Mesenchymal stem cell (in vitro differentiated cells and primary cell): ENCODE measurements around the gene CEP128.

ENCODE experiments used
- DNase-seq: peaks from one replicate; pipeline ENCODE4 v3.0.0-alpha.2; 2013
- H2AFZ ChIP-seq: one replicate; pipeline ENCODE4 v1.6.1; 2013; ENCODE audit warnings: low read depth, mild to moderate bottlenecking, control low read depth, inconsistent platforms, low read length, moderate library complexity
- H2AK5ac ChIP-seq: 2 replicates; pipeline ENCODE4 v1.6.1; 2013; ENCODE audit warnings: low read length, moderate library complexity, mild to moderate bottlenecking, inconsistent platforms; ENCODE audit not compliant: severe bottlenecking
- H2BK120ac ChIP-seq: one replicate; pipeline ENCODE4 v1.6.1; 2013; ENCODE audit warnings: low read depth, mild to moderate bottlenecking, inconsistent platforms, low read length, moderate library complexity
- H2BK12ac ChIP-seq, 2 experiments: one replicate each; pipeline ENCODE4 v1.6.1; 2013; ENCODE audit warnings: inconsistent platforms in 2 of 2, low read length in 2 of 2, mild to moderate bottlenecking in 2 of 2, moderate library complexity in 2 of 2, control low read depth in 1 of 2
- H2BK15ac ChIP-seq: one replicate; pipeline ENCODE4 v1.6.1; 2013; ENCODE audit warnings: mild to moderate bottlenecking, low read depth, inconsistent platforms; ENCODE audit not compliant: poor library complexity, severe bottlenecking
- H2BK5ac ChIP-seq: 2 replicates; pipeline ENCODE4 v1.6.1; 2013; ENCODE audit warnings: low read depth, mild to moderate bottlenecking, low read length, control low read depth, inconsistent platforms; ENCODE audit not compliant: poor library complexity, severe bottlenecking
- H3K14ac ChIP-seq, 2 experiments: one replicate each; pipeline ENCODE4 v1.6.1; 2013; ENCODE audit warnings: inconsistent platforms in 2 of 2, low read length in 2 of 2, control low read depth in 1 of 2, mild to moderate bottlenecking in 1 of 2, moderate library complexity in 1 of 2
- H3K18ac ChIP-seq, 2 experiments: one replicate each; pipeline ENCODE4 v1.6.1; 2013; ENCODE audit warnings: inconsistent platforms in 2 of 2, low read length in 2 of 2, control low read depth in 1 of 2, low read depth in 1 of 2, mild to moderate bottlenecking in 1 of 2
- H3K23ac ChIP-seq, 2 experiments: one replicate each; pipeline ENCODE4 v1.6.1; 2013; ENCODE audit warnings: inconsistent platforms in 2 of 2, low read length in 2 of 2, mild to moderate bottlenecking in 2 of 2, moderate library complexity in 2 of 2, control low read depth in 1 of 2
- H3K27ac ChIP-seq: 2 replicates; pipeline ENCODE4 v1.5.1; 2013; ENCODE audit warnings: mild to moderate bottlenecking, moderate library complexity, low read length, control low read depth, inconsistent platforms; ENCODE audit not compliant: poor library complexity, severe bottlenecking
- H3K27me3 ChIP-seq, 2 experiments: 2 replicates each; pipeline versions ENCODE4 v1.6.1 to v1.7.0; 2013; ENCODE audit warnings: low read length in 2 of 2, mild to moderate bottlenecking in 2 of 2, moderate library complexity in 2 of 2, control low read depth in 1 of 2, inconsistent platforms in 1 of 2; ENCODE audit not compliant: control insufficient read depth in 1 of 2, insufficient read depth in 1 of 2
- H3K36me3 ChIP-seq, 2 experiments: 2 replicates each; pipeline versions ENCODE4 v1.6.1 to v1.7.0; 2013; ENCODE audit warnings: low read length in 2 of 2, control low read depth in 1 of 2, inconsistent platforms in 1 of 2, low read depth in 1 of 2, mild to moderate bottlenecking in 1 of 2; ENCODE audit not compliant: insufficient read depth in 2 of 2, control insufficient read depth in 1 of 2
- H3K4ac ChIP-seq, 2 experiments: one replicate each; pipeline ENCODE4 v1.6.1; 2013; ENCODE audit warnings: inconsistent platforms in 2 of 2, low read length in 2 of 2, mild to moderate bottlenecking in 2 of 2, moderate library complexity in 2 of 2, control low read depth in 1 of 2, low read depth in 1 of 2
- H3K4me1 ChIP-seq: 2 replicates; pipeline ENCODE4 v1.6.1; 2013; ENCODE audit warnings: low read depth, low read length, control low read depth; ENCODE audit not compliant: control insufficient read depth, insufficient read depth
- H3K4me2 ChIP-seq: 2 replicates; pipeline ENCODE4 v1.6.1; 2013; ENCODE audit warnings: low read length, mild to moderate bottlenecking, inconsistent platforms; ENCODE audit not compliant: poor library complexity, severe bottlenecking
- H3K4me3 ChIP-seq, 2 experiments: 2 replicates each; pipeline versions ENCODE4 v1.5.1 to v1.7.0; 2013; ENCODE audit warnings: low read length in 2 of 2, mild to moderate bottlenecking in 2 of 2, control low read depth in 1 of 2, low read depth in 1 of 2; ENCODE audit not compliant: insufficient read depth in 1 of 2
- H3K79me1 ChIP-seq: replicated peaks from 2 replicates; pipeline ENCODE4 v1.6.1; 2013; ENCODE audit warnings: mild to moderate bottlenecking, control low read depth, low read length, inconsistent platforms; ENCODE audit not compliant: poor library complexity, severe bottlenecking
- H3K9ac ChIP-seq: 2 replicates; pipeline ENCODE4 v1.7.0; 2013; ENCODE audit warnings: mild to moderate bottlenecking, low read length, moderate library complexity
- H3K9me3 ChIP-seq: 2 replicates; pipeline ENCODE4 v1.7.0; 2013; ENCODE audit warnings: mild to moderate bottlenecking, low read length; ENCODE audit not compliant: control insufficient read depth
- H4K8ac ChIP-seq: one replicate; pipeline ENCODE4 v1.6.1; 2013; ENCODE audit warnings: inconsistent platforms, mild to moderate bottlenecking, low read length, moderate library complexity
- H4K91ac ChIP-seq: one replicate; pipeline ENCODE4 v1.6.1; 2013; ENCODE audit warnings: mild to moderate bottlenecking, low read length, inconsistent platforms
- WGBS: methylation state at CpG from one replicate; pipeline ENCODE4 v1.1.7; 2013; ENCODE audit warnings: mixed read lengths; 5-methylcytosine and 5-hydroxymethylcytosine counted together

CEP128 gene

DNA sequence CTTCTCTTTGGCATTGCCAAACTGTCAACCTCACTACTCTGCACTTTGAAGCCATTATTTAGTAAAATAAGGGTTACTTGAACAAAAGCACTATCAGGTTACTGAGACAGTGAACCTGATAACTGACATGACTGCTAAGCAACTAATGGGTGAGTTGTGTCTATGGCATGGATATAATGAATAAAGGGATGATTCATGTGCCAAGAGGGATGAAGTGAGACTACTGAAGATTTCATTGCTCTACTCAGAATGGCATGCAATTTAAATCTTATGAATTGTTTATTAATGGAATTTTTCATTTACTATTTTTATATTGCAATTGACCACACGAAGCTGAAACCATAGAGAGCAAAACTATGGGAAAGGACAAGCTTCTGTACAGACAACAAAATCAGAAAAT, 74.4 kb downstream of the CEP128 start:
- Histone ChIP-seq H4K91ac (no peak overlapping the region), H2AK5ac (no peak overlapping the region), H3K36me3 (no peaks in the 10 kb centered on the region), H3K4me1 (no peaks in the 10 kb centered on the region), H2BK5ac (no peak overlapping the region), H3K9ac (no peak overlapping the region), H3K4me2 (no peak overlapping the region), H2BK120ac (no peak overlapping the region), H3K27ac (no peak overlapping the region), H3K4me3 (no peak overlapping the region), H3K27me3 (no peaks in the 10 kb centered on the region), H3K14ac (no peak overlapping the region), H2AFZ (no peak overlapping the region), H4K8ac (no peak overlapping the region), H2BK12ac (no peak overlapping the region), H2BK15ac (no peak overlapping the region), H3K23ac (no peak overlapping the region), H3K4ac (no peak overlapping the region), H3K18ac (no peak overlapping the region), H3K9me3 (peaks cover 38% of the 10 kb centered on the region), H3K79me1 (peaks cover 8% of the 10 kb centered on the region)
- 92% methylated on average over 1 of the region's 1 CpG for WGBS
- no peak for DNase-seq

DNA sequence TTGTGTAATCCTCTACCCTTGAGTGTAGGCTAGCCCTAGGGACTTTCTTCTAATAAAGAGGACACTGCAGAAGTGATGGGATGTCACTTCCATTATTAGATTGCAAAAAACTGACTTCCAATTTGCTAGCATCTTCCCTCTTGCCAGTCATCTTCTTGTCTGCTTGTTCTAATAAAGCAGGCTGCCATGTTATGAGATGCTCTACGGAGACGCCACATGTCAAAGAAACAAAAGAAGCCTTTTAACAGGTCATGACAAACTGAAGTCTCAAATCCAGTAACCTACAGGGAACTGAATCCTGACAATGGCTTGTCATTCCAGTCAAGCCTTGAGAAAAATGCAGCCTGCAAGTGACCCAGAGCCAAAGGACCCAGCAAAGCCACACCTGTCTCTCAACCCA, 76.0 kb downstream of the CEP128 start:
- H3K23ac ChIP-seq = no peak overlapping the region
- H2AK5ac ChIP-seq = no peak overlapping the region
- no peak overlapping the region for H3K27ac ChIP-seq
- no peak overlapping the region for H3K14ac ChIP-seq
- WGBS = 100% methylated on average over 2 of the region's 2 CpGs
- H3K36me3 ChIP-seq = no peaks in the 10 kb centered on the region
- no peak overlapping the region for H2BK15ac ChIP-seq
- DNase-seq = no peak
- H3K18ac ChIP-seq = no peak overlapping the region
- H3K27me3 ChIP-seq = no peaks in the 10 kb centered on the region
- H2BK120ac ChIP-seq = no peak overlapping the region
- no peak overlapping the region for H4K91ac ChIP-seq
- H3K4me3 ChIP-seq = no peak overlapping the region
- H3K79me1 ChIP-seq = peaks cover 8% of the 10 kb centered on the region
- H2BK5ac ChIP-seq = no peak overlapping the region
- no peak overlapping the region for H2BK12ac ChIP-seq
- no peak overlapping the region for H2AFZ ChIP-seq
- peaks cover 38% of the 10 kb centered on the region for H3K9me3 ChIP-seq
- no peak overlapping the region for H3K9ac ChIP-seq
- H3K4ac ChIP-seq = no peak overlapping the region
- H4K8ac ChIP-seq = no peak overlapping the region
- no peak overlapping the region for H3K4me2 ChIP-seq
- H3K4me1 ChIP-seq = no peaks in the 10 kb centered on the region

DNA sequence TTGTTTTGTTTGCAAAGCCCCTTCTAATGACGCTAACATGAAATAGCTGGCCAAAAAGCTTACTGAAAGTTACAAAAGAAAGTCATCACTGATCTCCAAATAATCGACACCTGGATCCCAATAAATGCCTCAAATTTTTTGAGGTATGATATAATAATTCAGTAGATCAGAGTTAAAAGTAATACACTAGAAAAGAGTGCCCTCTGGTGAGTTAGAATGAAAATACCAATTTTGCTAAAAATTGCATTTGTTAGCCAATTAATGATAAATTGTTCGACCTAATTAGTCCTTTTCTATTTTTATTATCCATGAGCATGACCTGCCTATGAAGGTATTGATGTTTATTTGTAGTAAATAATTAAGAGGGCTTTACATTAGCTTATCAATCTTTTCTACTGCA, 78.6 kb downstream of the CEP128 start:
- Histone ChIP-seq H3K36me3 (no peaks in the 10 kb centered on the region), H3K9me3 (peaks cover 16% of the 10 kb centered on the region), H3K27ac (no peak overlapping the region)

GRCh38 chr14:80862541-80862940, 79.0 kb downstream of the CEP128 start:
- H2AFZ ChIP-seq = no peak overlapping the region
- H3K18ac ChIP-seq = no peak overlapping the region
- H2BK15ac ChIP-seq = no peak overlapping the region
- H3K36me3 ChIP-seq = no peaks in the 10 kb centered on the region
- no peak for DNase-seq
- 98% methylated on average over 4 of the region's 5 CpGs for WGBS
- H2BK120ac ChIP-seq = no peak overlapping the region
- H4K8ac ChIP-seq = no peak overlapping the region
- no peaks in the 10 kb centered on the region for H3K4me1 ChIP-seq
- no peaks in the 10 kb centered on the region for H3K27me3 ChIP-seq
- H3K23ac ChIP-seq = no peak overlapping the region
- H4K91ac ChIP-seq = no peak overlapping the region
- no peak overlapping the region for H3K14ac ChIP-seq
- H2BK12ac ChIP-seq = no peak overlapping the region
- no peak overlapping the region for H3K4ac ChIP-seq
- H2AK5ac ChIP-seq = no peak overlapping the region
- H3K4me3 ChIP-seq = no peak overlapping the region
- peaks cover 13% of the 10 kb centered on the region for H3K9me3 ChIP-seq
- no peak overlapping the region for H2BK5ac ChIP-seq
- no peak overlapping the region for H3K9ac ChIP-seq
- H3K79me1 ChIP-seq = peaks cover 8% of the 10 kb centered on the region
- no peak overlapping the region for H3K4me2 ChIP-seq
- no peak overlapping the region for H3K27ac ChIP-seq

More for the DNA sequence above, 78.6 kb downstream of the CEP128 start:
- H2BK12ac ChIP-seq = no peak overlapping the region
- H3K4ac ChIP-seq = no peak overlapping the region
- H3K4me3 ChIP-seq = no peak overlapping the region
- H4K8ac ChIP-seq = no peak overlapping the region
- H3K4me2 ChIP-seq = no peak overlapping the region
- H2BK15ac ChIP-seq = no peak overlapping the region
- no peak overlapping the region for H3K9ac ChIP-seq
- no peak for DNase-seq
- H3K4me1 ChIP-seq = no peaks in the 10 kb centered on the region
- H2AK5ac ChIP-seq = no peak overlapping the region
- no peak overlapping the region for H3K14ac ChIP-seq
- H4K91ac ChIP-seq = no peak overlapping the region
- no peak overlapping the region for H3K18ac ChIP-seq
- peaks cover 8% of the 10 kb centered on the region for H3K79me1 ChIP-seq
- no peak overlapping the region for H2BK5ac ChIP-seq
- H2AFZ ChIP-seq = no peak overlapping the region
- no peak overlapping the region for H3K23ac ChIP-seq
- no peak overlapping the region for H2BK120ac ChIP-seq
- WGBS = no CpG with 5 or more reads among the region's 3 CpGs
- H3K27me3 ChIP-seq = no peaks in the 10 kb centered on the region
